TTC549 (cell line): ENCODE measurements around the gene KIF24.
"Not testable (repeated sequence)": the region's sequence is repeated elsewhere in the genome, so short reads cannot be mapped to it uniquely, and the experiment has no call there.

Experiments used
- FAIRE-seq: peaks from 2 replicates; lab custom pipeline; 2012; peaks lifted over from hg19 to GRCh38; lab: Jason Lieb, UNC

Gene KIF24

GRCh38 chr9:34321451-34321850 lies 7.6 kb downstream of the KIF24 start:
- FAIRE-seq = no peak

GRCh38 chr9:34318163-34318790 lies 10.8 kb downstream of the KIF24 start:
- no peak for FAIRE-seq

GRCh38 chr9:34317436-34317835 lies 11.6 kb downstream of the KIF24 start:
- no peak for FAIRE-seq

GRCh38 chr9:34311499-34312185 lies 17.4 kb downstream of the KIF24 start:
- peak; percentile 26 for FAIRE-seq

- FAIRE-seq = no peak
These were observed 18.9 kb downstream of the KIF24 start for GRCh38 chr9:34310215-34310614.

GRCh38 chr9:34308316-34308715 lies 20.8 kb downstream of the KIF24 start:
- not testable (repeated sequence) for FAIRE-seq

- not testable (repeated sequence) for FAIRE-seq
These were observed 28.0 kb downstream of the KIF24 start for GRCh38 chr9:34301064-34301463.

- FAIRE-seq = no peak
These were observed 36.5 kb downstream of the KIF24 start for GRCh38 chr9:34292552-34292951.

GRCh38 chr9:34291423-34291822 lies 37.6 kb downstream of the KIF24 start:
- no peak for FAIRE-seq

GRCh38 chr9:34291023-34291422 lies 38.0 kb downstream of the KIF24 start:
- no peak for FAIRE-seq

GRCh38 chr9:34289159-34289558 lies 39.9 kb downstream of the KIF24 start:
- FAIRE-seq = no peak

GRCh38 chr9:34282096-34282495 lies 47.0 kb downstream of the KIF24 start:
- FAIRE-seq = no peak

GRCh38 chr9:34279411-34279810 lies 49.7 kb downstream of the KIF24 start:
- no peak for FAIRE-seq
